Measurements from ENCODE around the gene GGNBP2. TPM values are rescaled to one million over a fixed set of nuclear protein-coding genes. Genes with fewer than 3 reads are reported as not detected.
"Not testable (repeated sequence)": the region's sequence is repeated elsewhere in the genome, so short reads cannot be mapped to it uniquely, and the experiment has no call there.

GGNBP2 gene
- 10 to 100 TPM; 76.4 to 86.7 TPM for total RNA-seq
- long read RNA-seq, transcript GGNBP2-212 (14 exons, 2,847 nt) = major isoform, 8 of 134 reads
- long read RNA-seq, partial matches to known transcripts = 89 of 134 reads
- long read RNA-seq, other reads (novel, unspliced or antisense) = 30 of 134 reads

- intact Hi-C loops (cut with DNase I, micrococcal nuclease) = loop anchor here in 1 of 2 donors (5.0 kb wide), 1 partner anchor 48 kb away; the partner anchor contains the start of gene DHRS11
- ATAC-seq (peak; percentile 77), DNase-seq (peak; percentile 94 to 96)
These were observed at the start of gene GGNBP2 for GRCh38 chr17:36544307-36545076. TSS of gene GGNBP2 (plus strand) at chr17:36544919. CDS start at chr17:36545725, 806 bp downstream.

- DNase-seq (no peak), ATAC-seq (no peak)
- intact Hi-C loops (cut with DNase I, micrococcal nuclease) = no loop called here
These were observed 49.6 kb upstream of the GGNBP2 start for GRCh38 chr17:36495076-36495578.

DNA sequence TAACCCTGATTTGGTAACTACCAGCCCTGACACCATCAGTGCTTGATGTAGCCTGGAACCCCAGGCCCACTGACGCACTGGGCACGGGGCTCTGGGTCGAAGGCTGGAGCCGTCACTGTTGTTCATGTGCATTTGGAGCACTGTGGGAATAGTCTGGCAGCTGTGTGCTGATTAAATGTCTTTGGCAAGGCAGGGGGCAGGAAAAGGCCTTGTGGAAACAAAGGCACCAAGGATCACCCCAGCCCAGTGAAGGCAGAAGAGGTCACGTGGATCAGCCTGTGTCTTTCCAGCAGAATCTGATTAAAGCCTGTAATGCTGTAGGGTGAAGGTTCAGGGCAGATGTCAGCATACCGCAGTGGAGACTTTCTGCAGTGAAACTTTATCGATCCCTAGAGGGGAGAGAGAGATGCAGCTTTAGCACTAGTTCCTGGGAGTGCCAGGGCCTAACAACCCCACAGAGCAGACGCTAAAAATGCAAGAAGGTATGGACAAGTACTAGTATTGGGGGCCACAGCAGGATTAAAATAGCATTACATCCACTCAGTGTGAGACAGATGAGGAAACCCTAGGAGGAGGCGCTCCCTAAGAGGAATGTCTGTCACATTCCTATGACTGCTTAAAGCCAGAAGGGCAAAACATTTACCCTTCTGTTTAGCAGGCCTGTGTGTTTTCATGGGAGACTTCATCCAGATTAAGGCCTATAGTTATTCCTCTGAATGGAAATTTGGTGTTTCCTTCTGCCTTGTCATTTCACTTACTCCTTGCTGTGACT lies 48.5 kb upstream of the GGNBP2 start:
- ATAC-seq (no peak), DNase-seq (no peak)
- intact Hi-C loops (cut with DNase I, micrococcal nuclease) = no loop called here

DNA sequence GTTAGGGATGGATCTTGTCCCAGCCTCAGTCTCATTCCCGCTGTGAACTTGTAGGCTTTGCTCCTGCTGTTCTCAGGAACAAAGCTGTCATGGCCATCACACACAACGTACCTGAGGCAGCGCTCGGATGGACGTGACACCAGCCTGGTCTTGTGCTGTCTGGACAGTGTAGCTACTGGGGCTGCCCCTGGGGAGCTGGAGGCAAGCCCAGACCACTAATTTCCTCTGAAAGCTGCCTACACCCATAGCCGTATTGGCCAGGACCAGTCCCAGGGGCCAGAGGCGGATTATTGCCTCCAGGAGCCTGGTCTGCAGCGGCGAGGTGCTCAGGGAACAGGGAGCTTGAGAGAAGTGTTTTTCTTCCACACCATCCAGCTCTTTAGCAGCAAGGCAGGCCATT lies 46.6 kb upstream of the GGNBP2 start:
- no peak for DNase-seq
- intact Hi-C loops (cut with DNase I, micrococcal nuclease) = no loop called here
- no peak for ATAC-seq

- DNase-seq (no peak), ATAC-seq (no peak)
- intact Hi-C loops (cut with DNase I, micrococcal nuclease) = no loop called here
These were observed 46.0 kb upstream of the GGNBP2 start for GRCh38 chr17:36498560-36499300.

- intact Hi-C loops (cut with DNase I, micrococcal nuclease) = no loop called here
- DNase-seq (no peak), ATAC-seq (no peak)
These were observed 43.9 kb upstream of the GGNBP2 start for GRCh38 chr17:36500745-36501225.

DNA sequence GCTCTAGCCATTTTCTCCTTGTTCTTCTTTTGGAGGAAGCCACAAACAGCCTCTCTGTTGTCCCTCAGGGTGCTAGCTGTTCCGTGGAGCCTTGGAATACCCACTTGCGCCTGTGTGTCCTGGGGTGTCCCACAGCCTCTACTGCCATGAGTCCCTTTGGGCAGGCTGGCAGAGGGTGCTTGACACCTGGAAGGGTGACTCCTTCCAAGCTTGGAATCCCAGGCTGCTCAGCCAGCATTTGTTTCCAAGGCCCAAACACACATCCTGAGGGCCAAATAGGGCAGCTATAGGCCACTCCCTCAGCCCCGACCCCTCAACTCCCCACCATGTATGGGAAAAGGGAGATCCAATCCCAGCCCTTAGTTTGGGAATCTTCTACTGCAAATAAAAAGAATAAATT lies 43.4 kb upstream of the GGNBP2 start:
- intact Hi-C loops (cut with DNase I, micrococcal nuclease) = no loop called here
- no peak for DNase-seq
- ATAC-seq = no peak

DNA sequence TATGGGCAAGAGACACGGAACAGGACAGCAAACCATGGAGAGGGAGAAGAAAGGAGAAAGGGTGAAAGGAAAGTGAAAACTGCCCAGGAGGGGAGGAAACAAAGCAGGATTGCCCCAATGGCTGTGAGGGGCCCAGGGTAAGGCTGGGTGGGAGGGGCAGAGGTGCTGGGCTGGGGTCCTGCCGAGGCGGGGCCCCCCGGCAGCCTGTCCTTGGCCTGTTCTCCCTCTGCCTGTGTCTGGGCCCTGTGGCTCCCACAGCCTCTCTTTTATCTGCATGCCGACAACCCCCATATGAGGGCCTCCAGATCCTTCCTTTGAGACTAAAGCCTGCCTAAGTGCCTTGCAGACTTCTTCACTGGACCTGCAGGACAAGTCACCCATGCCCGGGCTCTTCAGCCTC lies 42.8 kb upstream of the GGNBP2 start:
- ATAC-seq = no peak
- no peak for DNase-seq
- intact Hi-C loops (cut with DNase I, micrococcal nuclease) = no loop called here

- intact Hi-C loops (cut with DNase I, micrococcal nuclease) = no loop called here
- ATAC-seq = no peak
- DNase-seq = no peak
These were observed 41.1 kb upstream of the GGNBP2 start for GRCh38 chr17:36503456-36504155.

DNA sequence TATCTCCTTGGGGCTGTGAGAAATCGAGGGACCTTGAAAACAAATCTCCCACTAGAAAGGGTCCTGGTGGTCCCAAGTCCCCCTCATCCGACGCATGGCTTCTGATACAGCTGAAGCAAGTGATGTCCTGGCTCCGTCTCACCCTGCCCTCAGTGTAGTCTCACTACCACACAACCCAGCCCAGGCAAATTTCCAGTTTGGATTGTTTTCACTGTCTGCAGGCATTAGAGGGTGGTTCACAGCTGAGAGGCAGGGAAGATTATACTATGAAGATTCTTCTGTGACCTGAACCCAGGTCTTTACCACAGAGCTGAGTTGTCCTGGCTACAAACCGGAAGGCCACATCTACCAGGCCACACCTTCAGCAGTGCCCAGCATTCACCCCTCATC lies 40.6 kb upstream of the GGNBP2 start:
- DNase-seq (no peak), ATAC-seq (no peak)
- intact Hi-C loops (cut with DNase I, micrococcal nuclease) = no loop called here

DNA sequence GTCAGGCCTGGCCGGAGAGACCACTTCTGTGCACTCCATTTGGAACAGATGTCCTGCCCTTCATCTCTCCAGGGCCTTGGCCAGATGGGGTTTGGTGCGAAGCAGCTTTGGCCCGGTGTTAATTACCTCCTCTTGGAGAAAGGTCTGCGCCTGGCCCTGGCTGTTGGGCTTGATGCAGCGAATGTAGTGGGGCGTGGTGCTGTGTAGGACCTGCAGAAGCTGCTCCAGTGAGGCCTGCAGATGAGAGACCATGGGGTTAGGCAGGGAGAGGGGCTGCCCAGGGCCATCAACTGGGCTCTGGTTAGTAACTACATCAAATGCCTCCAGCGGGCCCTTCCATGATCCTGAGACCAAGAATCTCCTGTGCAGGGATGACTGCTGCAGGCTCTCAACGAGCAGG lies 39.5 kb upstream of the GGNBP2 start:
- intact Hi-C loops (cut with DNase I, micrococcal nuclease) = no loop called here
- ATAC-seq (no peak), DNase-seq (no peak)

GRCh38 chr17:36506249-36506826 lies 38.4 kb upstream of the GGNBP2 start:
- ATAC-seq = no peak
- intact Hi-C loops (cut with DNase I, micrococcal nuclease) = no loop called here
- DNase-seq = no peak

- ATAC-seq (no peak), DNase-seq (no peak)
- intact Hi-C loops (cut with DNase I, micrococcal nuclease) = no loop called here
These were observed 37.9 kb upstream of the GGNBP2 start for GRCh38 chr17:36506831-36507230.

- intact Hi-C loops (cut with DNase I, micrococcal nuclease) = no loop called here
- DNase-seq (no peak), ATAC-seq (no peak)
These were observed 37.5 kb upstream of the GGNBP2 start for GRCh38 chr17:36507266-36507665.

- DNase-seq; ATAC-seq; intact Hi-C loops (cut with DNase I, micrococcal nuclease): not testable (repeated sequence)
These were observed 36.3 kb upstream of the GGNBP2 start for GRCh38 chr17:36508439-36508838.

DNA sequence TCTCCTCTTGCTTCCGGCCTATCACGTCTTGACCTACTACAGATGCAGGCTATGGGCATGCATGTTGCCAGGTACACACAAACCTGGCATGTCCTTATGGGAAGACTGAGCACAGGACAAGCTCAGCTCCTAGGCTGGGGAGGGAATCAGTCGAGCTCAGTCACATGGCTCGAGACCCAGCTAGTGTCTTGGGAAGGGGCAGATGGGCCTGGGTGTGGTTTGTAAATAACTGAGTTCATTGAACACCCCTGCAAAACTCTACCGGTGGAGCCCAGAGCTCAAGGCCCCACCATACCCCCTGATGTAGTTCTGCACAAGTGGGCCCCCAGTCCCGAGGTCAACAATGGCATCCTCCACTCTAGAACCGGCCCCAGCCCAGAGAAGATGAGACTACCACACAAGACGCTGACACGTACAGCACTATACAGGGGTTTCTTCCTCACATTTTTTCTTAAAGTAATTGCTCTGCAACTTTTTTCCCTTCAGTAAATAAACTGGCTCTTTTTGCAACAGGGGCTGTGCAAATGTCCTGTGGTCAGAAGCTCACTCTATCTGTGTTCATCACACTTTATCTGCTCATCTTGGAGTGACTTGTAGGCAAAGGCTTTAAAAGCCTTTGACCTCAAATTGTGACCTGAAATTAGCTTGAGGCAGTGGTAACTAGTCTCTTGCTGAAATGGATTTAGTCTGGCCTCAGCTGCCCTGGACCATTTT lies 35.3 kb upstream of the GGNBP2 start:
- no peak for ATAC-seq
- DNase-seq = no peak
- intact Hi-C loops (cut with DNase I, micrococcal nuclease) = no loop called here

- ATAC-seq = no peak
- no peak for DNase-seq
- intact Hi-C loops (cut with DNase I, micrococcal nuclease) = no loop called here
These were observed 34.1 kb upstream of the GGNBP2 start for GRCh38 chr17:36510636-36511035.
